ENCODE measurements around the gene PSME3IP1.

The PSME3IP1 gene

DNA sequence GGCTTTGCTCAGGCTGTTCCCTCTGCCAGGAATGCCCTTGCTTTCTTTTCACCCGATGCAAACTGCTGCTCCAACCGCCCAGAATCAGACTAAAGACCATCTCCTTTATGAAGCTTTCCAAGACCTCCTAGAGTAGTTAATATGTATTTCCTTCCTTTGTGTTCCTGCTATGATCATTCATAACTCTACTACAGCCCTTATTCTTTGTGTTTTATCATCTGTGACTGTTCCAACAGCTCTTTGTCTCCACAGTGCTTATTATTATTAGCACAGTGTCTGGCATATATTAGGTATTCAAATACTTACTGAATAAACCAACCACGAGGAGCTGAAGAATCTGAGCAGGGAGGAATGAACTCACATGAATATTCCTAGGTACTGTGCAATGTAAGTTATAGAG is 7.6 kb downstream of the PSME3IP1 start:
- no peak for TF ChIP-seq ZFX (IDR thresholded peaks at IDR 0.05)
- TF ChIP-seq, protein P1, sequence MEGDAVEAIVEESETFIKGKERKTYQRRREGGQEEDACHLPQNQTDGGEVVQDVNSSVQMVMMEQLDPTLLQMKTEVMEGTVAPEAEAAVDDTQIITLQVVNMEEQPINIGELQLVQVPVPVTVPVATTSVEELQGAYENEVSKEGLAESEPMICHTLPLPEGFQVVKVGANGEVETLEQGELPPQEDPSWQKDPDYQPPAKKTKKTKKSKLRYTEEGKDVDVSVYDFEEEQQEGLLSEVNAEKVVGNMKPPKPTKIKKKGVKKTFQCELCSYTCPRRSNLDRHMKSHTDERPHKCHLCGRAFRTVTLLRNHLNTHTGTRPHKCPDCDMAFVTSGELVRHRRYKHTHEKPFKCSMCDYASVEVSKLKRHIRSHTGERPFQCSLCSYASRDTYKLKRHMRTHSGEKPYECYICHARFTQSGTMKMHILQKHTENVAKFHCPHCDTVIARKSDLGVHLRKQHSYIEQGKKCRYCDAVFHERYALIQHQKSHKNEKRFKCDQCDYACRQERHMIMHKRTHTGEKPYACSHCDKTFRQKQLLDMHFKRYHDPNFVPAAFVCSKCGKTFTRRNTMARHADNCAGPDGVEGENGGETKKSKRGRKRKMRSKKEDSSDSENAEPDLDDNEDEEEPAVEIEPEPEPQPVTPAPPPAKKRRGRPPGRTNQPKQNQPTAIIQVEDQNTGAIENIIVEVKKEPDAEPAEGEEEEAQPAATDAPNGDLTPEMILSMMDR (conservative IDR thresholded peaks at IDR 0.05) = no peak
- no peak overlapping the region for H3K27ac ChIP-seq

DNA sequence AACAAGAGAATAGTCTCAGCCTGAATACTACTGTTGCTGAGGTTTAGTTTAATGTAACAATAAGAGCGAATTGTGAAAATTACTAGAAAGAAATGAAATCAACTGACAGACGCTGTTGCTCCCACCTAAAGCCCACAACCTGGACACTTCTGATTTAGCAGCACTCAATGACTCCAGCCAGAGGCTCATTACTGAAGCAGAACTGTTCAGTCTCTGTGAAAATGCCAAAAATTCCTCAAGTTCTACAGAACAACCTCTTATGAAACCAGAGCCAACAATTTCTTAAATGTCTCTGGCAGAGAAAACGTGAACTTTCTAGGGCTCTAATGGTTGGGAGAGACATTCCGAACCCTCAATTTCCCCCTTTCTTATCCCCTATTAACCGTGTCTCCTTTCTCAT is 9.9 kb downstream of the PSME3IP1 start:
- TF ChIP-seq ZFX (IDR thresholded peaks at IDR 0.05) = no peak
- TF ChIP-seq, protein P1 (conservative IDR thresholded peaks at IDR 0.05) = no peak

DNA sequence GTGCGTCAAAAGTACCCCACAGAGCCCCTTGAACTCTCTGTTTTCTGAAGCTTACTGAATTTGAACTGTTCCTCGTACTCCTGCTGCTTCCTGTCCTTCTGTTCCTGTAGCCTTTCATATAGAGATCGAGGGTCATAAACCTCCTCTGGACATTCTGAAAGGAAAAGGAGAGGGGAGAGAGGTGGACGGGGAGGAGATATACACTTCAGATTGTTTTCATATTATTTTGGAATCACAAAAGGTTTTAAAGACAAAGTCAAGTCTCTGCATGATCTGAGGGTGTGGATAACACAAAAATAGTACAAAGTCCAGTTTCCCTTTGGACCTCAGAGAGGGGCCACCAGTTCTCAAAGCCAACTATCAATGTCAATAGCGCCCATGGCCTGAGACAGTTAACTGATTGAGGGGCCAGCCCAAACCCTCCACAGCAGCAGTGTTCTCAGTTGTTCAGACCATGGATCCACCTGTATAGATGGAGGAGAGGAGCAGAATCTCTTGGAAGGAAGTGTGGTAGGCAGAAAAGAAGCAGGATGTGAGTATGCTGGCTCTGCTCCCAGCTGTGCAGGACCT is 13.0 kb downstream of the PSME3IP1 start:
- no peak overlapping the region for H3K27ac ChIP-seq
- TF ChIP-seq, protein P1 (conservative IDR thresholded peaks at IDR 0.05) = no peak
- TF ChIP-seq ZFX (IDR thresholded peaks at IDR 0.05) = no peak

More for the DNA sequence above, 9.9 kb downstream of the PSME3IP1 start:
- H3K27ac ChIP-seq = no peak overlapping the region

DNA sequence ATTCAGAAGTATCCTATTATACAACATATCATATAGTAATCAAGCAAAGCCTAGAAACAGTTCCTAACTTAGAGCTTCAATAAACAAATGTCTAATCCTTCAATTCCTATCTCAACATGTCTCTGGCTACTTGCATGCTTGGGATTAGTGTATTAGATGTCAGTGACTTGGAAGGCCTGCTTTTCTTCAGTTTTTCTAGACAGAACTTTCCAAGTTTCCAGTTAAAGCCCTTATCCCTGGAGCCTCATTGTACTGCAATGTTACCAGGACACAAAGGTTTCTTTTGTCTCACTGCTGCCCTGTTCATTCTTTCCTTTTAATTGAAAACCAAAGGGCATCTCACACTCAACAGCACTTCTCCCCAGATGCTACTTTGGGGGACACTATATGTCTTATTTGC is 16.5 kb downstream of the PSME3IP1 start:
- TF ChIP-seq, protein P1 (conservative IDR thresholded peaks at IDR 0.05) = no peak
- TF ChIP-seq ZFX (IDR thresholded peaks at IDR 0.05) = no peak
- no peak overlapping the region for H3K27ac ChIP-seq

DNA sequence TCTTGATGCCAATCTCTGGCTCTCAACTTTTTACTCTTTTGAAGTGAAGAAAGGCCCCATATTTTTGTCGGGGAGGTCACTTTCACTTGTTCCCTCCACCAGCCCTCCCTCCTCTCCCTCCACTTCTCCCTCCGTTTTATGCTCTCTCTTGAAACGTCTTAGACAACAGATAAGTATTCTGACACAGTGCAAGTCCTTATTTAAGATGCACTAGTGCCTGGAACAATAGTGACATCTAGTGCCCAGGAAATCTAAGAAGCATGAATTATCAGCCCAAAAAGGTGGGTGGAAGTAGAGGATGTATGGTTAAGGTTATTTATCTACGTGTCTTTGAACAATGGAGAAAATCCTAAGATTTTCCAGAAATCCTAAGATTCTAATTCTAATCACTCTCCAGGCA is 17.9 kb downstream of the PSME3IP1 start:
- no peak overlapping the region for H3K27ac ChIP-seq
- TF ChIP-seq, protein P1 (conservative IDR thresholded peaks at IDR 0.05) = peak; percentile 58
- no peak for TF ChIP-seq ZFX (IDR thresholded peaks at IDR 0.05)

DNA sequence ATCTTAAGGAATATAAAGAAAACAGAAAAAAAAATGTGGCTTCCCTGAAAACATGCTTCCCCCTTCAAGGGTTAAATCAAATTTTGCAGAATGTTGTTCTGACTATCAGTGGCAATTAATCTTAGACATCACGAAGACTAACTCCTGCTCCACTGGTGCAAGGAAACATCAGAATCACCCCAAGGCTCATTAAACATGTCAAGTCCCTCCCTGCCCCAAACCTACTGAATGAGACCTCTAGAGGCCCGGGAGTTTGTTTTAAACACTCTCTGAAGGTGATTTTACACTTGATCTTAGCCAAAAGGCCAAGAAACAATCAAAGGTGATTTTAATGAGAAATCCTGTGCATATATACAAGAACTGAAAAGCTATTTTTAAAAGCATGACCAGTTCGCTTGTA is 18.3 kb downstream of the PSME3IP1 start:
- TF ChIP-seq, protein P1 (conservative IDR thresholded peaks at IDR 0.05) = no peak
- no peak for TF ChIP-seq ZFX (IDR thresholded peaks at IDR 0.05)
- H3K27ac ChIP-seq = no peak overlapping the region

DNA sequence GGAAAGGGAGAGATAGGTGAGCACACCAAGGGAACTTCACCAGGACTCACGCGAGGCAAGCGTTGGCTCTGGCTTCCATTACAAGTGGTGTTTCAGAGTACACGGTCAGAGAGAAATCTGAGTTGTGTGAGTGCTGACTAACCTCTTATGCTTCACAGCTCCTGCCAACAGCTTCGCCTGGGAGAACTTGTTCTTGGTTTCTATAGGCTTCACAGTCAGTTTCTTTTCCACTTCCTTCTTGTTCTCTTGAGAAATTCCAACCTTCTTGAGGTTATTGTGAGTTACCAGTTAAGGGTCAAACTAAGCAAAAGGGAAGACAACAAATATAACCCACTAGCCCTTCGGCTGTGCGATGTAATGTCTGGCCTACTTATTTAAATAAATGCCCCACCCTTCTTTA is 18.9 kb downstream of the PSME3IP1 start:
- no peak overlapping the region for H3K27ac ChIP-seq

More for the DNA sequence above, 18.9 kb downstream of the PSME3IP1 start:
- TF ChIP-seq, protein P1 (conservative IDR thresholded peaks at IDR 0.05) = no peak
- no peak for TF ChIP-seq ZFX (IDR thresholded peaks at IDR 0.05)
